GM18520 (cell line): ENCODE data around the gene PAX4.
"Not testable (repeated sequence)": the region's sequence is repeated elsewhere in the genome, so short reads cannot be mapped to it uniquely, and the experiment has no call there.

ENCODE experiments used
- ATAC-seq: cut with Tn5 transposase; IDR thresholded peaks from one replicate; pipeline ENCODE4 v1.9.1; 2021; ENCODE audit not compliant: unreplicated experiment

Gene PAX4

DNA sequence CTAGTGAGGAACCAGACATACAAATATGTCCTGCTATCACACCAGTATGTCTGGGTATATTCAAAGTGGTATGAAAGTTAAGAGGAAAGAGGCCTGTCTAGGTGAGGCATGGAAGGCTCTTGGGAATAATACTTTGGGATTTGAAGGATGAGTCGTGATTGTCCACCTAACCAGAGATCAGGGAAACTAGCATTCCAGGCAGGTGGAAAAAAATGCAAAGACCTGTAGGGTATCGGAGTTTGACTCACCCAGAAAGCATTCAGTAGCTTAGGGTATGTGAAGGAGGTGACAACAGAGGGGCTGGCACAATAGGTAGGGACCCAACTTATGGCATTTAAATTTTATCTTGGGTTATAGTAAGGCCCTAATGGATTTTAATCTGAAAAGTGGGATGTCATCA lies 31.6 kb downstream of the PAX4 start:
- ATAC-seq = no peak

DNA sequence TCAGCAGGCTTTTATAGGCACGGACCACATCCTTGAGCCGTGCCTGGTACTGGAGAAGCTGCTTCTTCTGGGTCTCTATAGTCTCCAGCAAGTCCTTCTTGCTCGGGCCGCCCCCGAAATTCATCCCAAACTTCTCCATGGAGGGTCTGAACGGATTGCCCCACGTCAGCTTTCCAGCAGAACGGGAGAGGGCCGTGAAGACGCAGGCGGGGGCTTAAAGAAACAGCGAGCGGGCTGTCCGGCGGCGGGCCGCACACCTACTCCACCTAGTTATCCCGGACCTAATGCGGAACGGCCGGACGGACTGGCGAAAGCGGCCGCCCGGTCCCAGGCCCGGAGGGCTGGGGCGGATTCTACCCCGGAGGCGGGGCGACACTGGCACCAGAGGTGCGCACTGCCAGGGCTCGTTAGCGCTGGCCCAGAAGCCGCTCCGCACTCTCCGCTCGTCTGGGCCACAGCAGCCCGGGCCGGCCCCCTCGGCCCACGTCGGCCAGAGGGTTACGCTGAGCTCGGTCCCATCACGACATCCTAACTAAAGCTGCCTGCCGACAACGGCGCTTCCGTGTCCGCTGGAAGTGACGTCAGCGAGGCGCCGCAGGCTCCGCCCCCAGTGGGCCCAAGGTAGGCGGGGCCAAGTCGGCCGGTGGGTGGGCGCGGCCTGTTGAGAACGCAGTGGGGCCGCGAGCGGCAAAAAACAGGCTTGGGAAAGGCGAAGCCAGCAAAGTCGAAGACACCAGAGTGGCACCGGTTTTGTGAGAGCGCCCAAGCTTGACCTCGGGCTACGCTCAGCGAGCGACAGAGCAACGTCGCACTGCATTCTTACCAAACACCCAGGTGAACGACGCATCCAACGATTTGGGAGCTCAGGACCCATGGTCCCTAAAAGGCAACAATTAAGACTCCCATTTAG lies 32.6 kb downstream of the PAX4 start, which contains the start of gene GCC1:
Gene GCC1, minus strand, starts transcription at position 553 of the 910 bp plus-strand sequence. Its CDS starts 414 bp downstream, at position 139.
- ATAC-seq = peak; percentile 79

DNA sequence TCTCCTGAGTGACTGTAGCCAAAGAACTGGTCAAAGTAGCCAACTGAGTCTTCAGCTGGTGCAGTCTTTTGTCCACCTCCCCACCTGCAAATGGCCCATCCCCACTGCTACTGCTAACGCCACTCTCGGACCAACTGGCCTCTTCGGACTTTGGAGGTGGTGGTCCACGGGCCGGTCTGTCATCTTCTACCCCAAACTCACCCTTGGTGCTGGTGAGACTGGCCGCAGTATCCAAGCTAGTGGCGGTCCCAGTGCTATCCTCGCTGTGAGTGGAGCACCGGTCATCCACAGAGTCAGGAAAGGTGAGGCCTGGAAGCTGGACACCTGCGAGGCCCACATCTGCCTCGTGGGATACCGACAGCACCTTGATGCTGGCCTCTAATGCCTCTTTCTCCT lies 33.3 kb downstream of the PAX4 start:
- ATAC-seq = no peak

DNA sequence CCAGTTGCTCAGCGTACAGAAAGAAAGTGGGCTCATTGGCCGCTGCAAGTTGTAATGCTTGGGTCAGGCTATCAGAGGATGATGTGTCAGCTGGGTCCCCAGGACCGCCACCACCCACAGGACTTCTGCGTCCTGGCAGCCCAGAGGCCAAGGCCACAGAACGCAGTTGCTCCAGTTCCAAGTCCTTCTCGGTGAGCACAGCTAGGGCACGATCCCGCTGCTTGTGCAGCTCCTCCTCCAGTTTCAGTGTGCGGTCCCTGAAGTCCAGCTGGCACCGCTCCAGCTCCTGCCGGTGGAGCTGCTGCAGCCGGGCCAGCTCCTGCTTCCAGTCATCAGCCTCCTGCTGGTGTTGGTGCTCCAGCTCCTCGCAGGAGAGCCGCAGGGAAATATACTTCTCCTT lies 35.6 kb downstream of the PAX4 start:
- no peak for ATAC-seq

DNA sequence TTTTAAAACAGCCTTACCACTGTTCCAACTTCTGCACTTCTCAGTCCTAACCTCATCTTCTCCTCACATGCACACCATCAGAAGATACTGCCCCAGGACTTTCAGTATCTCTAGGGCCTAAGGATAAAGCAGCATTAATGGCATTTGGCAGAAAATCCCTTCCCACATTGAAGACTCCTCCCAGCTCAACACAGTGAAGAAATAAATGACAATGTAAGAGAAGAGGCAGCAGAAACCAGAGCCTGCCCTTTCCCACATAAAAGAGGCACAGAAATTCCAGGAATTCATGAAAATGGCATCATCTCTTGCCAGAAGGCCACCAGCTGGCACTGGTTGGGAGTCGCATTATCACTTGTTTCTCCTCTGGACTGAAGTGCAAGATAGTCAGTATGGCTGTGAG lies 36.2 kb downstream of the PAX4 start:
- no peak for ATAC-seq

DNA sequence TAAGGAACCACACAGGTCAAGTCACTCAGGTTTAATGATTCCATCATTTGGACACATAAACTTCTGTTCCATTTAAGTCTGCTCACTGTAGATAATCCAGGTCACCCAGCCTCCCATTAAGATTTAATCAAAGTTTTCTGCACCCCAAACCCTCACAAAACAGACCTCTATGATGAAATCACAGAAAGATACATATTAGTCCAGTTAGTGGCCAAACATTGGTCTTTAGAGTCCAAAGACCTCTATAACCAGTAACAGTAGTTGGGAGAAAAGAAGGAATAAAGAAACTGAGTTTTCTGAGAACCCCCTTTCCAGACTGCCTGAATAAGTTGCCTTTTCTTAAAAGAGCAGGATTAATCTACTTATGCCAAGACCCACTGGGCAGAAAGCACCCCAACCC lies 37.3 kb downstream of the PAX4 start:
- no peak for ATAC-seq

DNA sequence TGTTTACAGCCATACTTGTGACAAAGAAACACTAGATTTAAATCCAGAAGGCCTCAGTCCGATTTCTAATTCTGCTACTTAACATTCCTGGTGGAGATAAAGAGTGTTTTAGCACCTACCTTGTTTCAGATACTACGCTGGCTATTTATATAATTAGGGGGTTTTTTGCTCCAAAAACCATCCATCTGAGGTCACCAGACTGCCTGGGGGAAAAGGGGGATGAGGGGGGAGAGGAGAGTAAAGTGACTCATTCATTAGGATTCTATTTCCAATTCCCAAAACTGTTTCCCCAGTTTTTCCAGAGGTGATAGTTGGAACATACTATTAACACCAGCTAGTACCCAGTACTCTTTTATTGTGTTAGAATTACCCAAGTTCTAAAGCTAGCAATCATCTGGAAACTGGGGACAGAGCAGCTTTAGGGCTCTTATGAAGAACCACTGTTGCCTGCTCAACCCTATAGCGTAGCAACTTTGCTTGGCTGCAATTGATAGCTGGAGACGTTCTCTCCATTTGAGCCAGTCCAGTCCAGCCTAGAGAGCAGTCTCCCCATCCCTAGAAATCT lies 39.1 kb downstream of the PAX4 start:
- no peak for ATAC-seq

DNA sequence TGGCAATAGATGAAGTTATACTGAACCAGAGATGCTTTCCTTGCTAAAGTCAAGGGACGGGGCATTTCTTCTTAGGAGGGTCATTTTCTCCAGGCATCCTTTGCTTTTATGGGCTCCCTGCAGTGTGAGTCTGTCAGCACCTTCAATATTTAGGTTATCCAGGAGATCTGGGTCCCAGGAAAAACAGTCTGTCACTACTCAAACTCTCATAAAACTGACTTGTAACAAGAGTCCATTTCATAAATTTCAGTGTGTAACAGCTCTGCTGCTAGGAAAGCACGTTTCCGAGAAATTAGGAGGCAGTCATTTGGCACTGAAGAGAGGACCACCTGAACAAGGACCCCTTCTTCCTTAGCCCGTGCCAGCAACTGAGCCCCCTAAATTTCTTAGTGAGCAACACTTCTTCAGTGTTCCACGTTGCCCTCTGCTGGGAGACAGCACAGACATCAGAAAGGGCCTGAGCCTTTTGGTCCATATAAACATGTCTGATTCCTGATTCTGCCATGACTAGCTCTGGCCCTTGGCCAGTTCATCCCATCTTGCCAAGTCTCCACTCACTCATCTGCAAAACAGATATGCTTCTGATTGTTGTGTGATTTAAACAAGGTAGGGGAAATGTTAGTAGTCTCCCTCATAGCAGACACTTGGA lies 39.8 kb downstream of the PAX4 start:
- no peak for ATAC-seq

DNA sequence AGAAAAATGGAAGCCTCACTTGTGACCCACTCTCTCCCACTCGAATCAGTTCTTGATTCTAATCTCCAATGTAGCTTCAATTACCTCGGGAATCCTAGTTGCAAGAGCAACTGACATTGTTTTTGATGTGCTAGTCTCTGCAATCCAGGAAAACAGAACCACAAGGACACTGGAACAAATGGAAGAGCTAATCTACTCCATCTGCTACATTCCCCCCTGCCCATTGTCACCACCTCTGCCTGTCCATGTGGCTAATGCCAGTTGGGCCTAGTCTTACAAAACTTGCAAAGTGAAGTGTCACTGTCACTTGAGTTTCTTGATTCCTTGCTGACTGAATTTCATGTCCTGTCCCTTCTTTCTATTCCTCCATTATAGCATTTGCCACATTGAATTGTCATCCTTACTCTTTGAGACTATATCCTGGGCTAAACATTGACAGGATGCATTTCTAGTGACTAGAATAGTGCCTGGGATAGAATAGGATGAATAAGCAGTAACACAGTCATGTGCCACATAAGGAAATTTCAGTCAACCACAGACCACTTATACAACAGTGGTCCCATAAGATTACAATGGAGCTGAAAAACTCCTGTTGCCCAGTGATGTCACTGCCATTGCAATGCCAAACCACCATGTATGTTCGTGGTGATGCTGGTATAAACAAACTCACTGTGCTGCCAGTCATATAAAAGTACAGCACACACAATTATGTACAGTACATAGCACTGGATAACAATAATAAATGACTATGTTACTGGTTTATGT lies 46.0 kb downstream of the PAX4 start:
- no peak for ATAC-seq

DNA sequence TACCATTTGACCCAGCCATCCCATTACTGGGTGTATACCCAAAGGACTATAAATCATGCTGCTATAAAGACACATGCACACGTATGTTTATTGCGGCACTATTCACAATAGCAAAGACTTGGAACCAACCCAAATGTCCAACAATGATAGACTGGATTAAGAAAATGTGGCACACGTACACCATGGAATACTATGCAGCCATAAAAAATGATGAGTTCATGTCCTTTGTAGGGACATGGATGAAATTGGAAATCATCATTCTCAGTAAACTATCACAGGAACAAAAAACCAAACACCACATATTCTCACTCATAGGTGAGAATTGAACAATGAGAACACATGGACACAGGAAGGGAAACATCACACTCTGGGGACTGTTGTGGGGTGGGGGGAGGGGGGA lies 49.9 kb downstream of the PAX4 start:
- not testable (repeated sequence) for ATAC-seq

DNA sequence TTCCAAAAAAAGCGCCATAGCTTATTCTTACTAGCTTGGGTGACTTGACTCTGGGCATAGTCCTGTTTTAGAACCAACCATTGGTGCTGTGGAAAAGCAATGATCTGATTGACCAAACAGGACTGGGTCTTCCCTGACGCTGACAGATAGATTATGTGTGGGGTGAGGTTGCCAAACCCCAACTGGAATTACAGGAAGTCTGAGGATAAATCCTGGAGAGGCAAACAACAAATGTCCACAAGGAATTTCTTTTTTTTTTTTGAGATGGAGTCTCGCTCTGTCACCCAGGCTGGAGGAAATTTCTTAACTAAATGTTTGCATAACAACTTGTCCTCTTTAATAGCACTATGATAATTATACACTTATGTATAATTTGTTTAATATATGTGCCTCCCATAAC lies 51.7 kb downstream of the PAX4 start:
- ATAC-seq = no peak
